ENCODE measurements around the gene EPHB1. TPM values are rescaled to one million over a fixed set of nuclear protein-coding genes. Genes with fewer than 3 reads are reported as not detected.

The EPHB1 gene
- total RNA-seq, 4 donors from 2014 or later, result 0.82 to 2.2 (median 1.2) TPM

DNA sequence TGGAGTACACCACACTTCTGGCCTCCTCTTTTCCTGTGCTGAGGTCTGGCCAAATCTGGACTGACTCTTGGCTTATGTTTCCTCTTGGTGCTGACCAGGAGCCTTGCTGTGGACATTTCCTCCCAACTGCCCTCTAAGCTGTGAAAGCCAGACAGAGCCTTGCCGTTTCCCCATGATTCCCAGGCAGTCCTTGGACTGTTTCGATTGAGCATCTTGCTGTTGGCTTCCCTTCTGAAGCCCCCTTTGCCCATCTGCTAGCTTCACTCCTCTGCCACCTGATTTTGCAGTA, 110.5 kb downstream of the EPHB1 start:
- H3K36me3 ChIP-seq, result no peaks in the 10 kb centered on the region
- in situ Hi-C loops (cut with MboI; ENCODE audit: low pct_ligation_motif_present in 1 of 4, low pct_unique_long_range_greater_than_20kb in 1 of 4, low sequenced_read_pairs in 3 of 4) (no loop called here), intact Hi-C loops (cut with DNase I; ENCODE audit: low total_unique reads) (no loop called here)

GRCh38 chr3:134908271-134908670, 113.2 kb downstream of the EPHB1 start:
- H3K4me3 ChIP-seq, result no peak overlapping the region
- TF ChIP-seq POLR2A (IDR thresholded peaks at IDR 0.05) (no peak), CTCF (IDR thresholded peaks at IDR 0.05) (no peak), POLR2AphosphoS5 (IDR thresholded peaks at IDR 0.05) (no peak), EP300 (IDR thresholded peaks at IDR 0.05; ENCODE audit: low read depth) (no peak)
- H3K27me3 ChIP-seq, result no peaks in the 10 kb centered on the region
- no peak overlapping the region for H3K27ac ChIP-seq
- in situ Hi-C loops (cut with MboI; ENCODE audit: low pct_ligation_motif_present in 1 of 4, low pct_unique_long_range_greater_than_20kb in 1 of 4, low sequenced_read_pairs in 3 of 4), result no loop called here
- 45% methylated on average over 2 of the region's 2 CpGs; no CpG with 5 or more reads in 1 of the 2 donors for WGBS, 2 donors (ENCODE audit: low coverage in 1 of 2)
- intact Hi-C loops (cut with DNase I; ENCODE audit: low total_unique reads), result no loop called here
- peaks cover 0 to 6% (median 0%) of the 10 kb centered on the region in 4 donors for H3K4me1 ChIP-seq
- DNase-seq, result no peak
- no peaks in the 10 kb centered on the region for H3K9me3 ChIP-seq
- no peaks in the 10 kb centered on the region for H3K36me3 ChIP-seq

More for the DNA sequence above, 110.5 kb downstream of the EPHB1 start:
- 97% methylated on average over 2 of the region's 2 CpGs; no CpG with 5 or more reads in 1 of the 2 donors for WGBS, 2 donors (ENCODE audit: low coverage in 1 of 2)
- no peak for DNase-seq
- H3K4me1 ChIP-seq, result peaks cover 0 to 6% (median 0%) of the 10 kb centered on the region in 4 donors
- no peak overlapping the region for H3K4me3 ChIP-seq
- H3K9me3 ChIP-seq, result no peaks in the 10 kb centered on the region
- no peak overlapping the region for H3K27ac ChIP-seq
- no peak for TF ChIP-seq POLR2AphosphoS5 (IDR thresholded peaks at IDR 0.05)
- no peak for TF ChIP-seq CTCF (IDR thresholded peaks at IDR 0.05)
- no peak for TF ChIP-seq POLR2A (IDR thresholded peaks at IDR 0.05)
- TF ChIP-seq EP300 (IDR thresholded peaks at IDR 0.05; ENCODE audit: low read depth), result no peak
- H3K27me3 ChIP-seq, result no peaks in the 10 kb centered on the region

DNA sequence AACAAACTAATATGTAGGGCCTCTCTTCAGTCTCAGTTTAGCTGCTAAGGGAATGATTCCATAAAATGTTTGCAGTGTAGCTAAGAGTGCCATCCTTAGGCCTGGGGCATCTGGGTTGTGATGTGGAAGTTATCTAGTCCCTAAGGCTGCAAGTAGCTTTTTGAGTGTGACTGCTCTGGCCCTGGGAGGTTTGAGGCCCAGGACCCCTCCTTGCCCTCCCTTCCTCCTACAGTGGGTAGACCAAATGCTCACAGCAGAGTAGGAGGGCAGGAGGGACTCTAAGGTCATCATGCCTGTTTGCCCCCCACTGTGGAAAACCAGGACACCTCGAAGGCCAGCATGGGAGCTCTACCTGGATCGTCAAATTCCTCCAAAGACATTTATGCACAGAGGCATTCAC, 115.0 kb downstream of the EPHB1 start:
- H3K27me3 ChIP-seq, result no peaks in the 10 kb centered on the region
- no peaks in the 10 kb centered on the region for H3K9me3 ChIP-seq
- no peaks in the 10 kb centered on the region for H3K4me1 ChIP-seq
- no peak for DNase-seq
- WGBS, 2 donors (ENCODE audit: low coverage in 1 of 2), result 73% methylated on average over 2 of the region's 2 CpGs; no CpG with 5 or more reads in 1 of the 2 donors
- TF ChIP-seq POLR2AphosphoS5 (IDR thresholded peaks at IDR 0.05), result no peak
- TF ChIP-seq EP300 (IDR thresholded peaks at IDR 0.05; ENCODE audit: low read depth), result no peak
- no peak for TF ChIP-seq POLR2A (IDR thresholded peaks at IDR 0.05)
- no peak for TF ChIP-seq CTCF (IDR thresholded peaks at IDR 0.05)
- in situ Hi-C loops (cut with MboI; ENCODE audit: low pct_ligation_motif_present in 1 of 4, low pct_unique_long_range_greater_than_20kb in 1 of 4, low sequenced_read_pairs in 3 of 4) (no loop called here), intact Hi-C loops (cut with DNase I; ENCODE audit: low total_unique reads) (no loop called here)
- no peaks in the 10 kb centered on the region for H3K36me3 ChIP-seq
- H3K4me3 ChIP-seq, result no peak overlapping the region
- H3K27ac ChIP-seq, result no peak overlapping the region

- no peak for TF ChIP-seq CTCF (IDR thresholded peaks at IDR 0.05)
- TF ChIP-seq POLR2AphosphoS5 (IDR thresholded peaks at IDR 0.05), result no peak
- no peak for TF ChIP-seq EP300 (IDR thresholded peaks at IDR 0.05; ENCODE audit: low read depth)
- TF ChIP-seq POLR2A (IDR thresholded peaks at IDR 0.05), result no peak
- H3K4me3 ChIP-seq, result no peak overlapping the region
- H3K36me3 ChIP-seq, result no peaks in the 10 kb centered on the region
- H3K4me1 ChIP-seq, result no peaks in the 10 kb centered on the region
- WGBS, 2 donors (ENCODE audit: low coverage in 1 of 2), result 94% methylated on average over 10 of the region's 11 CpGs; no CpG with 5 or more reads in 1 of the 2 donors
- in situ Hi-C loops (cut with MboI; ENCODE audit: low pct_ligation_motif_present in 1 of 4, low pct_unique_long_range_greater_than_20kb in 1 of 4, low sequenced_read_pairs in 3 of 4) (no loop called here), intact Hi-C loops (cut with DNase I; ENCODE audit: low total_unique reads) (no loop called here)
- DNase-seq, result no peak
- no peak overlapping the region for H3K27ac ChIP-seq
- H3K27me3 ChIP-seq, result no peaks in the 10 kb centered on the region
- H3K9me3 ChIP-seq, result no peaks in the 10 kb centered on the region
Measured at GRCh38 chr3:134911586-134912548, 116.8 kb downstream of the EPHB1 start.

Data from transverse colon (tissue), 4 donors.